Smooth muscle cell (in vitro differentiated cells): ENCODE measurements around the gene DUSP8. TPM values are rescaled to one million over a fixed set of nuclear protein-coding genes. Genes with fewer than 3 reads are reported as not detected.

Source experiments
- DNase-seq: peaks from one replicate; lab custom pipeline; 2025; ENCODE audit not compliant: unreplicated experiment; lab: John Stamatoyannopoulos, UW
- H2AFZ ChIP-seq: fragments of 200-600 bp; sonication (generic); 2 replicates; pipeline ENCODE4 v1.6.0; 2016; ENCODE audit warnings: antibody characterized with exemption, low read depth, mild to moderate bottlenecking
- H3F3A ChIP-seq: fragments of 200-600 bp; sonication (generic); 2 replicates; pipeline ENCODE4 v1.6.0; 2017; ENCODE audit warnings: antibody characterized with exemption, low read depth
- H3K27ac ChIP-seq: fragments of 200-600 bp; sonication (generic); 2 replicates; pipeline ENCODE4 v1.5.1; 2016; ENCODE audit warnings: low read depth, mild to moderate bottlenecking
- H3K27me3 ChIP-seq: fragments of 200-600 bp; sonication (generic); 2 replicates; pipeline ENCODE4 v1.6.1; 2016; ENCODE audit warnings: low read depth, mild to moderate bottlenecking
- H3K36me3 ChIP-seq: fragments of 200-600 bp; sonication (generic); 2 replicates; pipeline ENCODE4 v1.5.1; 2016; ENCODE audit warnings: low read depth
- H3K4me1 ChIP-seq: fragments of 200-600 bp; sonication (generic); 2 replicates; pipeline ENCODE4 v1.5.1; 2016; ENCODE audit warnings: low read depth
- H3K4me2 ChIP-seq: fragments of 200-600 bp; sonication (generic); 2 replicates; pipeline ENCODE4 v1.6.0; 2016; ENCODE audit warnings: mild to moderate bottlenecking
- H3K4me3 ChIP-seq: fragments of 200-600 bp; sonication (generic); 2 replicates; pipeline ENCODE4 v1.5.1; 2016; ENCODE audit warnings: mild to moderate bottlenecking
- H3K79me2 ChIP-seq: fragments of 200-600 bp; sonication (generic); 2 replicates; pipeline ENCODE4 v1.6.0; 2016; ENCODE audit warnings: low read depth, mild to moderate bottlenecking
- H3K9ac ChIP-seq: fragments of 200-600 bp; sonication (generic); 2 replicates; pipeline ENCODE4 v1.6.0; 2016; ENCODE audit warnings: low read depth
- H3K9me3 ChIP-seq: fragments of 200-600 bp; sonication (generic); replicated peaks from 2 replicates; pipeline ENCODE4 v1.5.1; 2016; ENCODE audit warnings: low read depth
- H4K20me1 ChIP-seq: fragments of 200-600 bp; sonication (generic); 2 replicates; pipeline ENCODE4 v1.6.0; 2016; ENCODE audit warnings: low read depth
- CTCF ChIP-seq: fragments of 200-600 bp; sonication (generic); IDR thresholded peaks from 2 replicates; pipeline ENCODE4 v1.5.1; 2017; ENCODE audit warnings: borderline replicate concordance, mild to moderate bottlenecking, antibody characterized with exemption; ENCODE audit not compliant: insufficient read depth, poor library complexity, severe bottlenecking
- WGBS: methylation state at CpG from one replicate; pipeline ENCODE4 v1.1.7; 2016; ENCODE audit warnings: low lambda C conversion rate; 5-methylcytosine and 5-hydroxymethylcytosine counted together
- polyA plus RNA-seq: library from polyadenylated mRNA; unstranded; fragments of >200 nt; fragmentation: Nextera tagmentation; extraction: Ambion mirVana; gene quantifications from 2 replicates; pipeline ENCODE4 v1.2.1, GENCODE V29; 2016
- total RNA-seq: library from RNA; depleted of rRNA; stranded (reverse); fragments of >200 nt; gene quantifications from 2 replicates; pipeline ENCODE4 v1.2.3, GENCODE V29; 2014

The DUSP8 gene
- total and polyA plus RNA-seq, 2 experiments from 2014 or later, result 5.0 to 6.3 TPM

- 1% methylated on average over 29 of the region's 64 CpGs for WGBS
- TF ChIP-seq CTCF, result peak; percentile 64
- Histone ChIP-seq H3K9me3 (no peaks in the 10 kb centered on the region), H4K20me1 (peaks cover 18% of the 10 kb centered on the region), H2AFZ (no peak overlapping the region), H3K79me2 (peaks cover 6% of the 10 kb centered on the region), H3K27me3 (peaks cover 29% of the 10 kb centered on the region), H3K27ac (no peak overlapping the region), H3K4me2 (peak overlapping the region; percentile 96), H3K9ac (no peak overlapping the region), H3F3A (no peaks in the 10 kb centered on the region), H3K4me3 (peak overlapping the region; percentile 75), H3K36me3 (no peaks in the 10 kb centered on the region), H3K4me1 (no peaks in the 10 kb centered on the region)
- DNase-seq, result no peak
Observed at GRCh38 chr11:1574238-1574932, 2.3 kb upstream of the DUSP8 start.

- Histone ChIP-seq H3F3A (no peaks in the 10 kb centered on the region), H3K9me3 (no peaks in the 10 kb centered on the region), H3K27me3 (peaks cover 29% of the 10 kb centered on the region), H3K4me1 (no peaks in the 10 kb centered on the region), H3K36me3 (no peaks in the 10 kb centered on the region), H4K20me1 (peaks cover 23% of the 10 kb centered on the region), H3K27ac (no peak overlapping the region), H3K79me2 (peaks cover 6% of the 10 kb centered on the region), H2AFZ (no peak overlapping the region), H3K4me3 (peak overlapping the region; percentile 75), H3K9ac (no peak overlapping the region), H3K4me2 (peak overlapping the region; percentile 96)
- 8% methylated on average over 7 of the region's 7 CpGs for WGBS
- no peak for TF ChIP-seq CTCF
- DNase-seq, result no peak
Observed at GRCh38 chr11:1573903-1574237, 1.8 kb upstream of the DUSP8 start.

- no peak for TF ChIP-seq CTCF
- Histone ChIP-seq H3F3A (no peaks in the 10 kb centered on the region), H3K79me2 (peaks cover 6% of the 10 kb centered on the region), H2AFZ (no peak overlapping the region), H3K4me2 (peak overlapping the region; percentile 96), H4K20me1 (peaks cover 29% of the 10 kb centered on the region), H3K9me3 (no peaks in the 10 kb centered on the region), H3K27me3 (peaks cover 29% of the 10 kb centered on the region), H3K36me3 (no peaks in the 10 kb centered on the region), H3K27ac (no peak overlapping the region), H3K9ac (peak overlapping the region; percentile 97), H3K4me3 (peak overlapping the region; percentile 75), H3K4me1 (no peaks in the 10 kb centered on the region)
- WGBS, result 20% methylated on average over 34 of the region's 37 CpGs
- DNase-seq, result no peak
Observed at GRCh38 chr11:1573077-1573902, 1.2 kb upstream of the DUSP8 start.
